HCT116 (cell line): Measurements from ENCODE around the gene BCL2L11. TPM values are rescaled to one million over a fixed set of nuclear protein-coding genes. Genes with fewer than 3 reads are reported as not detected.

ENCODE experiments used
- ATAC-seq: fragments of 200-7000 bp; cut with Tn5 transposase; 2 replicates; pipeline ENCODE4 v1.9.1; 2020; ENCODE audit warnings: mild to moderate bottlenecking, moderate library complexity
- BruUV-seq: library from RNA; stranded (reverse); fragments of 400-500 nt; replicated peaks from 2 replicates; lab custom pipeline; 2021; lab: Mats Ljungman, UMichigan
- CTCF ChIA-PET: fragments of 300-600 bp; sonication (Branson Sonifier 250); formaldehyde crosslinking; loops from one replicate; lab custom pipeline; 2021; ENCODE audit warnings: antibody characterized with exemption; lab: Charles Lee
- POLR2A ChIA-PET: fragments of 300-600, 350-600 bp; sonication (Branson Sonifier 250); formaldehyde crosslinking; loops from one replicate; lab custom pipeline; 2021; ENCODE audit warnings: antibody characterized with exemption; lab: Charles Lee
- RAD21 ChIA-PET, 2 experiments: fragments of 300-600 bp; sonication (Branson Sonifier 250); formaldehyde crosslinking; loops; one replicate each; lab custom pipeline; 2023; ENCODE audit warnings: low total read pairs in 2 of 2; ENCODE audit not compliant: uncharacterized antibody in 2 of 2, unreplicated experiment in 2 of 2, low non-redundant PET in 1 of 2; lab: Charles Lee
- DNase-seq: peaks from one replicate; pipeline ENCODE4 v3.0.0-alpha.2; 2010; ENCODE audit warnings: low read depth, low spot score
- H2AFZ ChIP-seq: fragments of 200-600 bp; shearing (Covaris generic), sonication (generic); 2 replicates; pipeline ENCODE4 v1.6.1; 2017; ENCODE audit warnings: low read depth, mixed run types, mixed read lengths, antibody characterized with exemption, low read length; ENCODE audit not compliant: poor library complexity, severe bottlenecking
- H3K27ac ChIP-seq: 2 replicates; pipeline ENCODE4 v1.5.1; 2012; ENCODE audit warnings: low read depth, low read length
- H3K27me3 ChIP-seq: fragments of 200-600 bp; sonication (generic); 2 replicates; pipeline ENCODE4 v1.6.1; 2016; ENCODE audit warnings: mixed run types, low read length, mixed read lengths; ENCODE audit not compliant: insufficient read depth
- H3K36me3 ChIP-seq, 2 experiments: fragments of 200-500 bp in 1 of 2; fragments of 200-600 bp in 1 of 2; sonication (Bioruptor generic) in 1 of 2; sonication (generic) in 1 of 2; 2 replicates each; pipeline versions ENCODE4 v1.5.1 to v1.6.1; 2014 to 2016; ENCODE audit warnings: low read length in 2 of 2, inconsistent platforms in 1 of 2, mixed read lengths in 1 of 2, mixed run types in 1 of 2; ENCODE audit not compliant: insufficient read depth in 2 of 2, control insufficient read depth in 1 of 2
- H3K4me1 ChIP-seq, 2 experiments: fragments of 200-600 bp in 1 of 2; sonication (generic) in 1 of 2; 2 replicates each; pipeline versions ENCODE4 v1.5.1 to v1.6.1; 2012 to 2017; ENCODE audit warnings: low read length in 2 of 2, inconsistent platforms in 1 of 2, mild to moderate bottlenecking in 1 of 2, mixed read lengths in 1 of 2, mixed run types in 1 of 2, moderate library complexity in 1 of 2; ENCODE audit not compliant: insufficient read depth in 2 of 2, control insufficient read depth in 1 of 2
- H3K4me2 ChIP-seq: fragments of 200-600 bp; sonication (generic); 2 replicates; pipeline ENCODE4 v1.6.1; 2017; ENCODE audit warnings: mixed run types, low read length, mixed read lengths
- H3K4me3 ChIP-seq, 2 experiments: fragments of 200-600 bp in 1 of 2; sonication (generic) in 1 of 2; replicated peaks in 1 of 2; 2 replicates each; pipeline ENCODE4 v1.5.1; 2011 to 2016; ENCODE audit warnings: low read length in 2 of 2, control low read depth in 1 of 2, low read depth in 1 of 2, mild to moderate bottlenecking in 1 of 2, mixed read lengths in 1 of 2, mixed run types in 1 of 2
- H3K79me2 ChIP-seq: fragments of 200-600 bp; sonication (generic); 2 replicates; pipeline ENCODE4 v1.6.1; 2017; ENCODE audit warnings: mild to moderate bottlenecking, mixed run types, low read length, moderate library complexity, mixed read lengths; ENCODE audit not compliant: insufficient read depth
- H3K9ac ChIP-seq: fragments of 200-600 bp; sonication (generic); 2 replicates; pipeline ENCODE4 v1.6.1; 2016; ENCODE audit warnings: low read length, mixed read lengths
- H3K9me2 ChIP-seq: fragments of 200-600 bp; sonication (generic), shearing (Covaris generic); 2 replicates; pipeline ENCODE4 v1.6.1; 2017; ENCODE audit warnings: mixed run types, mild to moderate bottlenecking, moderate library complexity; ENCODE audit not compliant: insufficient read depth
- H3K9me3 ChIP-seq, 2 experiments: fragments of 200-500 bp in 1 of 2; fragments of 200-600 bp in 1 of 2; sonication (Bioruptor generic) in 1 of 2; sonication (generic) in 1 of 2; 2 replicates each; pipeline ENCODE4 v1.6.1; 2014 to 2017; ENCODE audit warnings: low read length in 2 of 2, mixed read lengths in 2 of 2, inconsistent platforms in 1 of 2, low read depth in 1 of 2, mild to moderate bottlenecking in 1 of 2, mixed run types in 1 of 2, moderate library complexity in 1 of 2; ENCODE audit not compliant: control insufficient read depth in 1 of 2, insufficient read depth in 1 of 2
- H4K20me1 ChIP-seq: fragments of 200-600 bp; sonication (generic), shearing (Covaris generic); 2 replicates; pipeline ENCODE4 v1.6.1; 2017; ENCODE audit warnings: mixed run types, mild to moderate bottlenecking, moderate library complexity; ENCODE audit not compliant: insufficient read depth
- CBX3 ChIP-seq: IDR thresholded peaks from 2 replicates; pipeline ENCODE4 v1.6.1; 2012; ENCODE audit warnings: low read depth
- CEBPB ChIP-seq: IDR thresholded peaks from 2 replicates; pipeline ENCODE4 v1.6.1; 2012; ENCODE audit warnings: low read depth
- EGR1 ChIP-seq: IDR thresholded peaks from 2 replicates; pipeline ENCODE4 v1.6.1; 2012; ENCODE audit warnings: low read depth
- EZH2 ChIP-seq: fragments of 200-600 bp; sonication (generic); IDR thresholded peaks from 2 replicates; pipeline ENCODE4 v1.6.1; 2017; ENCODE audit warnings: antibody characterized with exemption, mixed run types
- EZH2phosphoT487 ChIP-seq: fragments of 200-600 bp; IDR thresholded peaks from 2 replicates; pipeline ENCODE4 v1.6.1; 2018; ENCODE audit warnings: antibody characterized with exemption, borderline replicate concordance
- FOSL1 ChIP-seq: IDR thresholded peaks from 2 replicates; pipeline ENCODE4 v1.6.1; 2012; ENCODE audit warnings: low read depth
- POLR2A ChIP-seq: IDR thresholded peaks from 2 replicates; pipeline ENCODE4 v1.7.0; 2011; ENCODE audit warnings: borderline replicate concordance; ENCODE audit not compliant: insufficient read depth, insufficient read length; ENCODE audit errors: extremely low read depth
- POLR2AphosphoS5 ChIP-seq: IDR thresholded peaks from 2 replicates; pipeline ENCODE4 v1.6.1; 2011; ENCODE audit warnings: mild to moderate bottlenecking, low read depth, low read length, moderate library complexity
- RAD21 ChIP-seq: IDR thresholded peaks from 2 replicates; pipeline ENCODE4 v1.6.1; 2012; ENCODE audit warnings: low read depth, mild to moderate bottlenecking
- SIN3A ChIP-seq: IDR thresholded peaks from 2 replicates; pipeline ENCODE4 v1.6.1; 2012; ENCODE audit warnings: low read depth
- SP1 ChIP-seq: IDR thresholded peaks from 2 replicates; pipeline ENCODE4 v1.6.1; 2012; ENCODE audit warnings: low read depth
- SRF ChIP-seq: IDR thresholded peaks from 2 replicates; pipeline ENCODE4 v1.6.1; 2012; ENCODE audit warnings: low read depth
- TCF7L2 ChIP-seq: IDR thresholded peaks from 2 replicates; pipeline ENCODE4 v1.7.0; 2011; ENCODE audit warnings: borderline replicate concordance, inconsistent platforms; ENCODE audit not compliant: insufficient read depth, insufficient read length; ENCODE audit errors: extremely low read depth
- YY1 ChIP-seq: IDR thresholded peaks from 2 replicates; pipeline ENCODE4 v1.6.1; 2011; ENCODE audit warnings: low read length, low read depth, moderate library complexity, mild to moderate bottlenecking; ENCODE audit not compliant: insufficient replicate concordance; ENCODE audit errors: extremely low read depth
- ZFX ChIP-seq: fragments of 450-650 bp; IDR thresholded peaks from 2 replicates; pipeline ENCODE4 v1.6.1; 2017
- ZNF274 ChIP-seq: fragments of 200-500 bp; sonication (Bioruptor generic); IDR thresholded peaks from 2 replicates; pipeline ENCODE4 v1.6.1; 2014; ENCODE audit warnings: mild to moderate bottlenecking, low read depth, low read length, inconsistent platforms
- intact Hi-C: fragments of 100-400 bp; cut with micrococcal nuclease; formaldehyde crosslinking; loops from 2 replicates; pipeline ENCODE4 v1.10.0; 2022
- total RNA-seq: library from RNA; stranded (reverse); gene quantifications from one replicate; pipeline ENCODE4 v1.2.1, GENCODE V29; 2021; ENCODE audit not compliant: unreplicated experiment
- TF ChIP-seq, protein P1 (sequence below): IDR thresholded peaks from 2 replicates; pipeline ENCODE4 v1.6.1; 2012
- TF ChIP-seq, protein P2 (sequence below), 3 experiments: fragments of 200-600 bp in 1 of 3; sonication (generic) in 1 of 3; IDR thresholded peaks in 2 of 3; conservative IDR thresholded peaks in 1 of 3; 2 replicates each; pipeline ENCODE4 v1.5.1; 2012 to 2017; ENCODE audit warnings: low read depth in 2 of 3, low read length in 2 of 3, antibody characterized with exemption in 1 of 3, borderline replicate concordance in 1 of 3, control low read depth in 1 of 3, mild to moderate bottlenecking in 1 of 3, mixed read lengths in 1 of 3, mixed run types in 1 of 3, moderate library complexity in 1 of 3; ENCODE audit not compliant: insufficient read depth in 1 of 3

BCL2L11 gene
- total RNA-seq, 1 experiment from 2014 or later, result 17.8 TPM

DNA sequence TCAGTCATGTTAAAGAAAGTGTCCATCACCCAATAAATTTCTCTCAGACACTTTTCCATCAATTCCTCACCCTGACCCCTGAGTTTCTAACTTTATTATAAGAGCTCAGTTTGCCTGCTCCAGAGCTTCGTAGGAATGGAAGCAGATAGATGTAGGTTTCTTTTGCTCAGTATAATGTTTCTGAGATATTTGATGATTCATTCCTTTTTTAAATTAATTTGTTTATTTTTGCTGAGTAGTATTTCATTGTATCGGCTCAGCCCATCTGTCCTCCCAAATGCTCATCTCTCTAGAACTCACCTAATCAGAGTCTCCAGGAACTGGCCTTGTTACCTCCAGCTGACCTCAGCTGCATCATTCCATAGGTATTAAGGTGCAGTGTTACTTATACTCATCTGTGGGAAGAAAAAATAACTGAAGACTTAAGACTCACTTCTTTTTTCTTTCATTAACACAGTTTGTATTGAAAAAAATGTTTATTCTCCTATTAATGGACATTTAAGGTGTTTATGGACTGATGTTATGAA is 11.9 kb upstream of the BCL2L11 start:
- no peaks in the 10 kb centered on the region for H3K27me3 ChIP-seq
- RAD21 ChIA-PET, result no interaction called here
- no TSS peak for BruUV-seq
- intact Hi-C loops, result no loop called here
- H3K36me3 ChIP-seq, result no peaks in the 10 kb centered on the region
- DNase-seq (no peak), ATAC-seq (no peak)
- H3K9me3 ChIP-seq, result no peaks in the 10 kb centered on the region
- H3K9ac ChIP-seq, result no peak overlapping the region
- no peaks in the 10 kb centered on the region for H3K9me2 ChIP-seq
- no peak overlapping the region for H2AFZ ChIP-seq
- H3K4me3 ChIP-seq, result no peak overlapping the region
- POLR2A ChIA-PET, result no interaction called here
- H3K79me2 ChIP-seq, result no peaks in the 10 kb centered on the region
- no peak overlapping the region for H3K27ac ChIP-seq
- CTCF ChIA-PET, result no interaction called here
- H3K4me2 ChIP-seq, result peak overlapping the region; percentile 26; the same call in 1 of the 2 replicates
- no peaks in the 10 kb centered on the region for H4K20me1 ChIP-seq
- TF ChIP-seq EZH2phosphoT487 (no peak), YY1 (no peak), SIN3A (no peak), SP1 (no peak), CBX3 (no peak), EGR1 (no peak), TCF7L2 (no peak), ZFX (no peak)
- TF ChIP-seq, protein P1, sequence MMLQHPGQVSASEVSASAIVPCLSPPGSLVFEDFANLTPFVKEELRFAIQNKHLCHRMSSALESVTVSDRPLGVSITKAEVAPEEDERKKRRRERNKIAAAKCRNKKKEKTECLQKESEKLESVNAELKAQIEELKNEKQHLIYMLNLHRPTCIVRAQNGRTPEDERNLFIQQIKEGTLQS, result no peak
- peaks cover 0 to 14% of the 10 kb centered on the region in 2 experiments; a peak in 2 of 4 replicates for H3K4me1 ChIP-seq

DNA sequence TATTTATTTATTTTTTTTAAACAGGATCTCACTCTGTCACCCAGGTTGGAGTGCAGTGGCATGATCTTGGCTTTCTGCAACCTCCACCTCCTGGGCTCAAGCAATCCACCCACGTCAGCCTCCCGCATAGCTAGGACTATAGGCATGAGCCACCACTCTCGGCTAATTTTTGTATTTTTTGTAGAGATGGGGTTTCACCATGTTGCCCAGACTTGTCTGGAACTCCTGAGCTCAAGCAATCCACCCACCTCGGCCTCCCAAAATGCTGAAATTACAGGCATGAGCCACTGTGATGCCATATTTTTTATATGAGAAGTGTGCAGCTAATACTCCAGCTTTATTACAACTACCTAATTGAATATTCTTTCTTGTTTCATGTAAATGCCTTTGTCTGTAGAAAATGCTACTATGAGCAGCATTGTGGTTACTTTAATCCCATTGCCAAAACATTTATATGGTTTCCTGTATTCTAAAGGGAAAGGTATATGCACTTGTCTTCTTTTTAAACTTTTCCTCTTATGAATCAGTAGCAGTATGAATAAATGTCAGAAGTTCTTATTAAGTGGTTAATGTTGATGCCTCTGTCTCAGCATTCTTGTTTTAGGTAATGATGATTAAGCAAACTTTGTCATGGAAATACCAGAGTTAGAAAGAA is 9.5 kb upstream of the BCL2L11 start:
- ATAC-seq, result no peak
- Histone ChIP-seq H3K9me3 (no peaks in the 10 kb centered on the region), H3K9ac (no peak overlapping the region), H2AFZ (no peak overlapping the region), H3K27ac (no peak overlapping the region), H4K20me1 (no peaks in the 10 kb centered on the region), H3K36me3 (no peaks in the 10 kb centered on the region), H3K9me2 (no peaks in the 10 kb centered on the region), H3K4me1 (peaks cover 1 to 16% of the 10 kb centered on the region in 2 experiments), H3K27me3 (no peaks in the 10 kb centered on the region)
- POLR2A ChIA-PET, result interaction anchor here (1.2 kb wide), 1 partner anchor 9 kb away, joined by 4 read pairs; the partner anchor contains the start of gene BCL2L11
- no TSS peak for BruUV-seq
- intact Hi-C loops, result no loop called here
- CTCF ChIA-PET, result no interaction called here
- RAD21 ChIA-PET, result no interaction called here
- no peak for DNase-seq
- TF ChIP-seq CEBPB (no peak), POLR2A (no peak), ZNF274 (no peak), SIN3A (no peak), SRF (no peak), EZH2 (no peak), TCF7L2 (no peak), RAD21 (no peak), CBX3 (no peak), FOSL1 (no peak), ZFX (no peak), POLR2AphosphoS5 (no peak)
- TF ChIP-seq, protein P2, sequence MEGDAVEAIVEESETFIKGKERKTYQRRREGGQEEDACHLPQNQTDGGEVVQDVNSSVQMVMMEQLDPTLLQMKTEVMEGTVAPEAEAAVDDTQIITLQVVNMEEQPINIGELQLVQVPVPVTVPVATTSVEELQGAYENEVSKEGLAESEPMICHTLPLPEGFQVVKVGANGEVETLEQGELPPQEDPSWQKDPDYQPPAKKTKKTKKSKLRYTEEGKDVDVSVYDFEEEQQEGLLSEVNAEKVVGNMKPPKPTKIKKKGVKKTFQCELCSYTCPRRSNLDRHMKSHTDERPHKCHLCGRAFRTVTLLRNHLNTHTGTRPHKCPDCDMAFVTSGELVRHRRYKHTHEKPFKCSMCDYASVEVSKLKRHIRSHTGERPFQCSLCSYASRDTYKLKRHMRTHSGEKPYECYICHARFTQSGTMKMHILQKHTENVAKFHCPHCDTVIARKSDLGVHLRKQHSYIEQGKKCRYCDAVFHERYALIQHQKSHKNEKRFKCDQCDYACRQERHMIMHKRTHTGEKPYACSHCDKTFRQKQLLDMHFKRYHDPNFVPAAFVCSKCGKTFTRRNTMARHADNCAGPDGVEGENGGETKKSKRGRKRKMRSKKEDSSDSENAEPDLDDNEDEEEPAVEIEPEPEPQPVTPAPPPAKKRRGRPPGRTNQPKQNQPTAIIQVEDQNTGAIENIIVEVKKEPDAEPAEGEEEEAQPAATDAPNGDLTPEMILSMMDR (IDR thresholded peaks at IDR 0.05 in 2 of 3, conservative IDR thresholded peaks at IDR 0.05 in 1 of 3; ENCODE audit: borderline replicate concordance in 1 of 3, insufficient read depth in 1 of 3, low read depth in 2 of 3, low read length in 2 of 3), result no peak
- TF ChIP-seq, all 23 proteins: peak for 0
- H3K4me3 ChIP-seq, result no peak overlapping the region
- no peak overlapping the region for H3K4me2 ChIP-seq
- H3K79me2 ChIP-seq, result no peaks in the 10 kb centered on the region
